ENCODE data around the gene ARSI. TPM values are rescaled to one million over a fixed set of nuclear protein-coding genes. Genes with fewer than 3 reads are reported as not detected.

Gene ARSI
- total and polyA plus RNA-seq, 2 donors (not counting 3 experiments of a cell fraction or from before 2014, with no cell fraction given) = 0.17 to 0.20 TPM

GRCh38 chr5:150277043-150277442 lies 25.7 kb downstream of the ARSI start:
- Histone ChIP-seq H3K4me3 (replicated peaks in 1 of 3; ENCODE audit: insufficient read depth in 1 of 3, low read depth in 1 of 3, low read length in 3 of 3) (no peak overlapping the region), H3K9me1 (replicated peaks; ENCODE audit: control insufficient read depth, extremely low read depth, insufficient read depth, low read length) (no peaks in the 10 kb centered on the region), H3K4me1 (ENCODE audit: control insufficient read depth, extremely low read depth, insufficient read depth, low read length) (no peaks in the 10 kb centered on the region), H3K9ac (replicated peaks; ENCODE audit: extremely low read depth, insufficient read depth, low read length) (no peak overlapping the region), H3K9me3 (replicated peaks; ENCODE audit: control insufficient read depth, insufficient read depth, low read length) (no peaks in the 10 kb centered on the region), H3K27me3 (ENCODE audit: control insufficient read depth in 2 of 2, insufficient read depth in 2 of 2, low read length in 2 of 2) (peaks cover 26 to 43% of the 10 kb centered on the region in 2 experiments), H4K20me1 (replicated peaks; ENCODE audit: control insufficient read depth, extremely low read depth, insufficient read depth, low read length) (no peaks in the 10 kb centered on the region), H3K79me2 (ENCODE audit: control insufficient read depth, insufficient read depth, low read length) (no peaks in the 10 kb centered on the region), H3K27ac (ENCODE audit: insufficient read depth, low read depth, low read length) (no peak overlapping the region), H3K4me2 (ENCODE audit: insufficient read depth, low read length) (no peak overlapping the region), H3K36me3 (ENCODE audit: control insufficient read depth in 2 of 2, extremely low read depth in 1 of 2, insufficient read depth in 2 of 2, low read length in 2 of 2) (no peaks in the 10 kb centered on the region), H2AFZ (ENCODE audit: low read depth, low read length) (no peak overlapping the region)
- DNase-seq (ENCODE audit: low read depth, low spot score) (no peak), FAIRE-seq (no peak)
- POLR2A ChIA-PET = no interaction called here
- no TSS peak for BruUV-seq (replicated peaks)
- dilution Hi-C loops (cut with MboI; ENCODE audit: extremely low pct_ligation_motif_present, low sequenced_read_pairs) = no loop called here
- TF ChIP-seq FOS (IDR thresholded peaks at IDR 0.05; ENCODE audit: borderline replicate concordance, insufficient read depth, low read length) (no peak), GATA2 (IDR thresholded peaks at IDR 0.05; ENCODE audit: insufficient read depth, insufficient read length, low read depth, low read length) (no peak), POLR2A (IDR thresholded peaks at IDR 0.05; ENCODE audit: low read depth, low read length) (no peak), MYC (IDR thresholded peaks at IDR 0.05; ENCODE audit: low read depth, low read length) (no peak), MAX (IDR thresholded peaks at IDR 0.05; ENCODE audit: insufficient read depth, insufficient read length) (no peak)
- TF ChIP-seq, protein P1, sequence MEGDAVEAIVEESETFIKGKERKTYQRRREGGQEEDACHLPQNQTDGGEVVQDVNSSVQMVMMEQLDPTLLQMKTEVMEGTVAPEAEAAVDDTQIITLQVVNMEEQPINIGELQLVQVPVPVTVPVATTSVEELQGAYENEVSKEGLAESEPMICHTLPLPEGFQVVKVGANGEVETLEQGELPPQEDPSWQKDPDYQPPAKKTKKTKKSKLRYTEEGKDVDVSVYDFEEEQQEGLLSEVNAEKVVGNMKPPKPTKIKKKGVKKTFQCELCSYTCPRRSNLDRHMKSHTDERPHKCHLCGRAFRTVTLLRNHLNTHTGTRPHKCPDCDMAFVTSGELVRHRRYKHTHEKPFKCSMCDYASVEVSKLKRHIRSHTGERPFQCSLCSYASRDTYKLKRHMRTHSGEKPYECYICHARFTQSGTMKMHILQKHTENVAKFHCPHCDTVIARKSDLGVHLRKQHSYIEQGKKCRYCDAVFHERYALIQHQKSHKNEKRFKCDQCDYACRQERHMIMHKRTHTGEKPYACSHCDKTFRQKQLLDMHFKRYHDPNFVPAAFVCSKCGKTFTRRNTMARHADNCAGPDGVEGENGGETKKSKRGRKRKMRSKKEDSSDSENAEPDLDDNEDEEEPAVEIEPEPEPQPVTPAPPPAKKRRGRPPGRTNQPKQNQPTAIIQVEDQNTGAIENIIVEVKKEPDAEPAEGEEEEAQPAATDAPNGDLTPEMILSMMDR (IDR thresholded peaks at IDR 0.05; ENCODE audit: extremely low read depth in 1 of 2, insufficient read depth in 1 of 2, low read depth in 1 of 2, low read length in 2 of 2) = no peak
- CTCF ChIA-PET = interaction anchor here (3.7 kb wide), 1 partner anchor 74 kb away, joined by 17 read pairs; no protein-coding TSS in a partner anchor
- intact Hi-C loops (cut with micrococcal nuclease) = no loop called here

DNA sequence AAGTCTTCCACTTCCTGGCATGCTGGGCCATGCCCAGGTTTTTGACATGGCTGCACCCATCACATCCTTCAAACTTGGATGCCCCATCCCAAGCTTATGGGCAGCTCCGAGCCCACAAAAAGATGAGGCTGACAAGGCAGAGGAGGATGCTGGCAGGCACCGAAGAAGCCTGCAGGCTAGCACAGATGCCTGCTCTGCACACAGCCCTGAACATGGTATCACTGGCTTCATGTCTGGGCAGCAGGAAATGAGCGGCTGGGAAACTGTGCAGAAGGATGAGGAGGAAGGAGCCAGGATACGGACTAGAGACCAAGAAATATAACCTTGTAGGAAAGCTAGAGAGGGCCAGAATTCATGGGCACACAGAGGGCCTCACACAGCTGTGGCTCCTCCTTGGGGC lies 27.9 kb downstream of the ARSI start:
- CTCF ChIA-PET = interaction anchor here (1.1 to 3.7 kb wide), 3 partner anchors 16 to 76 kb away, joined by 3 to 17 read pairs (median 3); no protein-coding TSS in a partner anchor
- no TSS peak for BruUV-seq (replicated peaks)

More for the DNA sequence above, 27.9 kb downstream of the ARSI start:
- TF ChIP-seq, protein P1 (IDR thresholded peaks at IDR 0.05; ENCODE audit: extremely low read depth in 1 of 2, insufficient read depth in 1 of 2, low read depth in 1 of 2, low read length in 2 of 2) = no peak
- TF ChIP-seq GATA2 (IDR thresholded peaks at IDR 0.05; ENCODE audit: insufficient read depth, insufficient read length, low read depth, low read length) (no peak), JUN (IDR thresholded peaks at IDR 0.05; ENCODE audit: borderline replicate concordance, insufficient read depth, insufficient read length, low read depth) (no peak), EZH2 (IDR thresholded peaks at IDR 0.05; ENCODE audit: borderline replicate concordance, low read depth, low read length, severe bottlenecking) (no peak), MAX (IDR thresholded peaks at IDR 0.05; ENCODE audit: insufficient read depth, insufficient read length) (no peak), POLR2AphosphoS5 (IDR thresholded peaks at IDR 0.05; ENCODE audit: insufficient read depth, low read depth, low read length) (no peak), POLR2A (IDR thresholded peaks at IDR 0.05; ENCODE audit: low read depth, low read length) (no peak), MYC (IDR thresholded peaks at IDR 0.05; ENCODE audit: low read depth, low read length) (no peak)
- no peak overlapping the region for H3K9ac ChIP-seq (replicated peaks; ENCODE audit: extremely low read depth, insufficient read depth, low read length)
- dilution Hi-C loops (cut with MboI; ENCODE audit: extremely low pct_ligation_motif_present, low sequenced_read_pairs) = no loop called here
- no peak overlapping the region for H2AFZ ChIP-seq (ENCODE audit: low read depth, low read length)
- POLR2A ChIA-PET = no interaction called here
- H3K27me3 ChIP-seq (ENCODE audit: control insufficient read depth in 2 of 2, insufficient read depth in 2 of 2, low read length in 2 of 2) = peaks cover 12 to 32% of the 10 kb centered on the region in 2 experiments
- no peak for FAIRE-seq
- no peaks in the 10 kb centered on the region for H3K9me3 ChIP-seq (replicated peaks; ENCODE audit: control insufficient read depth, insufficient read depth, low read length)
- DNase-seq (ENCODE audit: low read depth, low spot score) = no peak
- no peaks in the 10 kb centered on the region for H3K4me1 ChIP-seq (ENCODE audit: control insufficient read depth, extremely low read depth, insufficient read depth, low read length)
- intact Hi-C loops (cut with micrococcal nuclease) = no loop called here
- H3K4me2 ChIP-seq (ENCODE audit: insufficient read depth, low read length) = no peak overlapping the region
- H3K79me2 ChIP-seq (ENCODE audit: control insufficient read depth, insufficient read depth, low read length) = no peaks in the 10 kb centered on the region
- no peak overlapping the region for H3K4me3 ChIP-seq (replicated peaks in 1 of 3; ENCODE audit: insufficient read depth in 1 of 3, low read depth in 1 of 3, low read length in 3 of 3)
- no peaks in the 10 kb centered on the region for H4K20me1 ChIP-seq (replicated peaks; ENCODE audit: control insufficient read depth, extremely low read depth, insufficient read depth, low read length)
- H3K27ac ChIP-seq (ENCODE audit: insufficient read depth, low read depth, low read length) = no peak overlapping the region
- H3K36me3 ChIP-seq (ENCODE audit: control insufficient read depth in 2 of 2, extremely low read depth in 1 of 2, insufficient read depth in 2 of 2, low read length in 2 of 2) = no peaks in the 10 kb centered on the region
- no peaks in the 10 kb centered on the region for H3K9me1 ChIP-seq (replicated peaks; ENCODE audit: control insufficient read depth, extremely low read depth, insufficient read depth, low read length)

Measured in endothelial cell of umbilical vein (primary cell).